ENCODE measurements around the gene POLA1.

POLA1 gene

DNA sequence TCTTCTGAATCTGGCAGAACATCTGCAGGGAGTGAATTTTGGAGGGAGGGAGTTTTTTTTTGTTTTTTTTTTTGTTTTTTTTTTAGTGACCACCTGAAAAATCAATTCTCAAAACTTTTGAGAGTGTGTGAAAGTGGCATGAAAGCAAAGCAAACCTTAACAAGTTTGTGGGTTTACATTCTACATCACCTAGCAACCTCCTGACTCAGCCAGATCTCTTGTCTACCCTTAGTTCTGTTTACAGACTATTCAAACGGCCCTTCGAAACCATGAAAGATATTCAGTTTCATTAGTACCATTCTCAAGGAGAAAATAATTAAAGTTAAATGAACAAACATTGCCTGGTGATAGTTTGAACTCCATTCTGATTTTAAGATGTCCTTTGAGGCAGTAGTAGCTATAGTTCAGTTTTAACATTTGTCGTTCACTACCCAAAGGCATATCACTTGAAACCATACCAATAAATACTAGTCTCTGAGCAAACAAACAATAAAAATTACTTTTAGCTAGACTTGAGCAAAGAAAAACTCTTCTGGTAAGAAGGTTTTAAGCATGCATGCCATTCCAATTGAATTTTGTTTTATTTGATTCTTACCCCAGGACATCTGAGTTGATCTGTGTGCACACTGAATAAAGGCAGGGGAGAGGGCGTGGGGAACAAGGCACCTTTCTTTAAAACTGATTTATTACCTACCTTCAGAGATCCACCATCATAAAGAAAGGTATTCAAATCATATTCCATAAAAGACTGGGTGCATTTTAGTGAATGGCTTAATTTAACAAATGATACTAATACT, 184.3 kb downstream of the POLA1 start:
- no peak for DNase-seq

DNA sequence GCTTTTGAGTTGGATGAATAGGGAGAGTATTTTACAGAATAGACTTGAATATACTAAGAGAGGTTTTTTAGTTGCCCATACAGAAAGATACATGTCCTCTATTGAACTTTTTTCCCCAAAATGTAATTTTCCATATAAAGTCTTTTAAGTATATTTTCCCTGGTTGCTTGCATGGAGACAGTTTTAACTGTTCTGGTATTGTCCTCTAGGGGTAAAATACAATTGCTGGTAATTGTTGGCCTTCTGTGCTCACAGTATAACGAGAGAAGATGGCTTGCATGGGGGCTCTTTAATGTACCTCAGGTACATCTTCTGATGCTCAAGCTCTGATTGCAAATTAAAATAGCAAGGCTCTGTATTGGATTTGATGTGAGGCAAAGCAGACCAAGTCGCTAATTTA, 186.0 kb downstream of the POLA1 start:
- DNase-seq = no peak

DNA sequence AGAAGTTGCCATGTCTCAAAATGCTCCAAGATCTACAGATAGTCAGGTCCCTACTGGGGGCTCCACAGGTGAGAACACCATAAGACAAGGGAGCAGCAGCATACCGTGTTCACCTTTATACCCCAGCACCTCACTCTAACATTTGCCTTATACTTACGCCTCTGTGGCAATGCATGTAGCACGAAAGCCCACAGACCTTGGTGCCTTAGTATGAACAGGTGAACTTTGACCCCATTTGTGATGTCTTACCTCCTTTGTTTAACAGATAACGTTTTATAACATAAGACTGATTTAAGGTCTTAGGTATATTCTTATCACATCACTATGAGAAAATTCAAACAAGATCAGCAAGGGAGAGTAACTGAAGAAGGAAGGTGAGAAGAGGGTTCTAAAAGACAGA, 193.2 kb downstream of the POLA1 start:
- DNase-seq = no peak

DNA sequence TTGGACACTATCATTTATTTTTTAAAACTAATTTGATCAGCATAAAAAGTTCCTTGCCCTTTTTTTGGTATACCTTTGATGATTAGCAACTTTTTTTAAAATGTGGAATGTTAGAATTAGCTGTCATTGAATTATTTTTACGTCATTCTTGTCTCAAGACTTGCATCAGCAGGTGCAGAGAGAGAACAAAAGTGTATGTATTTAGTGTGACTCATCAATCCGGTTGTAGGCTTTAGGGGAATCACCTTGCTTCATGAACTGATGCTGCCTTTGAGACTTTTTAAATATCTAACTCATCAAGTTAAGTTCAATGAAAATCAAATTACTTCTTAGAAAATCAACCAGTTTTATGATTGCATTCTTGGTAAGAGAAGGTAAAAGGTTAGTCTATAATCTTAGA, 197.0 kb downstream of the POLA1 start:
- no peak for DNase-seq

DNA sequence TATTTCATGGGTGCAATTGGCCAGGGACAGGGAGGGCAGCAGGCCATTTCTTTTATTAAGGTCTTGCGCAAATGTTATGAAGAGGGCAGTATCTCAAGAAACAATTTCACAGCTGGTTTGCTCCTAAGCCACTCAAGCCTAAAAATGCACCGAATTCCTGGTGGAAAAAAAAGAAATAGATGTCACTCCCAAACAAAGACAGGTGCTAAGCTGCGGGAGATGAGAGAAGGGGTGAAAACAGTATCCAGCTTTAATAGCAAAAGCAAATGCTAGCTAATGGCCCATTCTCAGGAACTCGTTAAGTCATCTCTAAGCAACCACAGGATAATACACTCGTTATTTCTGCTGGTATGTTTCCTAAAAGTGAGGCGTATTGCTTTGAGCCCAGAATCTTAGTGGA, 205.7 kb downstream of the POLA1 start:
- DNase-seq = no peak

DNA sequence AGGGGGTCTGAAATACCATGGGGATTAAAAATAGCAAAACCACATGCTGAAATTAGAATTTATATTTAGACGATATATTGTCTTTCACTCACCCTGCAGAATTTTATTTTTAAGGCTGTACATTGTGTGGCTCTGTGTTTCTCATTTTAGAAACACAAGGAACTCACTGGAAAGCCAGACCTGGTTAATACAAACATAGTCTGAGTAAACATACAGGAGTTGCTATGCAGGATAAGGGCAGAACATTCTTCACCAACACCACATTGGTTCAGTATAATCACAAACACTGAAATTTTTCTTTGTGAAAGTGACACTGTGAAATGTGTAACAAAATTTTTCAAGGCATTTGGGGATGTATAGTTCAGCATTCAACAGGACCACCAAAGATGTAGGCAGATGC, 206.5 kb downstream of the POLA1 start:
- DNase-seq = no peak

DNA sequence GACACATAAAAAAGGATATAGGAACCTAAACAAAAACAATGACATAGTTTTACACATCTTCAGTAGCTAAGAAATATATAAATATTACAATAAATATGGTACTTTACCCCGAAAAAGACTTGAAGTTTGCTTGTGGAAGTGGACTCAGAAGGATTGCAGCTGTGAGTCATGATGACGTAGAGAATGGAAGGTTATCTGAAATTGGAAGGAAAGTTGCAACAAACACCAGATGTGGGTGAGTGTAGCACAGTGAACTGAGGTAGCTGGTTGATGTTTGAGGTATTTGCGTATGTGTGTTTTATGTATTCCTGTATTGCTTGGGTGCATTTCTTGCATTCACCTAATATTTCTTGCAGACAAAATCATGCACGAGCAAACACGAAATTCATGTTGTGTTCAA, 209.1 kb downstream of the POLA1 start:
- DNase-seq = peak in 1 of 3 donors; percentile 5

DNA sequence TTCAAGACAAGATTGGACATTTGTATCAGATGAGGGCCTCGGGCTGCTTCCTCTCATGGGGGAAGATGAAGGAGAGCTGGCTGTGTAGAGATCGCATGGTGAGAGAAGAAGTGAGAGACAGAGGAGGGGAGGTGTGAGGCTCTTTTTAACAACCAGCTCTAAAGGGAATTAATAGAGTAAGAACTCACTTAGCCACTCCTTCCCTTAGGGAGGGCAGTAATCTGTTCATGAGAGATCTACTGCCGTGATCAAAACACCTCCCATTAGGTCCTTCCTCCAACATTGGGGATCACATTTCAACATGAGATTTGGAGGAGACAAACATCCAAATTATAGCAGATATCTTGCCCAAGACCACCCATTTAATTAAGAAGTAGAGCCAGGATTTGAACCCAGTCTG, 225.0 kb downstream of the POLA1 start:
- DNase-seq = no peak

DNA sequence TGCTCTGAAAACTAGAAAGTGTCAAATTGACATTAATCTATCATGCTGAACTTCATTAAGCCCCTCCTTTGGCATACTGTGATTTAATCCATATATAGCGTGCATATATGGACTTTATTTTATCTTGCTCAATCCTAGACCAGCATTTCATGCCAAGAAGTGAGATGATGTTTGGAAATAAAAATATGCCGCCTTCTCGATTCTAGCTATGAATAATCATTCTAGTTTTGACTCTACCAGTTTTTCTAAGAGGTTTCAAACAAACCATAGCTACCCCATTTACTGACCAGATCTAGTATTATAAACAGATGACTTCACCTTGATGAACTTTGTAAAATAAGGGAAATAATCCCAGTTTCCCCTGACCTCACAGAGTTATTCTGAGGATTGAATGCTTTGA, 227.1 kb downstream of the POLA1 start:
- no peak for DNase-seq

DNA sequence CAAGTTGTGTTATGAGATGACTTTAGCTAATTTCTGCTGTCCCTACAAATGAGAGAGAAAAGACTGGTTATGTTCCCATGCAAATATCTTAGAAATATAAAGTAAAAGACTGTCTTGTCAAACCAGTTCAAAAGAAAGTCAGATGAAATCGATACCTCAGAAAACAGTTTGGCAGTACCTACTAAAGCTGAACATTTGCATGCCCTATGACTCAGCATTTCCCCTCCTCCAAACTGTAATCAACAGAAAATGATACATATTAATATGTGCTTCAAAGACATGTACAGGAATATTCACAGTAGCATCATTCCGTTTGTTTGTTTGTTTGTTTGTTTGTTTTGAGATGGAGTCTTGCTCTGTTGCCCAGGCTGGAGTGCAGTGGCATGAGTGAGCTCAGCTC, 231.7 kb downstream of the POLA1 start:
- DNase-seq = no peak

DNA sequence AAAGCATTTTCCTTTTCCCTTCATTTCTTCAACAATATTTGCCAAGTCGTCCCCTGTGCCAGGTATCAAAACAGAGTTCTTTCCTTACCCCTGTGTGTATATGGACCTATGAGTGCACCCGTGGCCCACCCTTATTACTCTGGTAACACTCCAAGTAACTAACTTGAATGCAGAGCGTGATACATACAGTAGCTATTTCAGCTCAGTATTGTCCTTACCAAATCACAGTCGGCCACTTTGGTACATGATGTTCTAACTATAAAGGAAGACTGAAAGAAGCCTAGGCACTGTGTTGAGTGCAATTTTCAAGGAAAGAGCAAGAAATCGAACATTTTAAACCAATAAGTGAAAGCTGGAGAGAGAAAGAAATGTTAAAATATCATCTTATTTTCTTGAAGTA, 233.7 kb downstream of the POLA1 start:
- DNase-seq = no peak

DNA sequence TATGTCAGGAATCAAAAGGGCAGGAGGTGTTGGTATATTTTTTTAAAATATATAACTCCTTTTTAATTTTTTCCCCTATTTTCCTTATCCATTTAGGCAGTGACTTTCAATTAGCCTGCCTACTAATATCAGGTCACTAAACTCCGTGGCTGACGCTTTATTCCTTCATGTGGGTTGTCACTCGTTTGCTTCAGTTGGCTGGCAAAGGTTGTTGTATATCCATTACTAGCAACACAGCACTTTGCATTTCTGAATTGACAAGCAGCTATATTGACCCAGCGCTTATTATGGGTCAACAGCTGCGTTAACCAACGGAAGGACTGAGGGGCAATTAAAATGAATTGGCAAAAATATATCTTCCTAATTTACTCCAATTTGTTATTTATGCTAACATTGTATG, 234.4 kb downstream of the POLA1 start:
- DNase-seq = no peak

DNA sequence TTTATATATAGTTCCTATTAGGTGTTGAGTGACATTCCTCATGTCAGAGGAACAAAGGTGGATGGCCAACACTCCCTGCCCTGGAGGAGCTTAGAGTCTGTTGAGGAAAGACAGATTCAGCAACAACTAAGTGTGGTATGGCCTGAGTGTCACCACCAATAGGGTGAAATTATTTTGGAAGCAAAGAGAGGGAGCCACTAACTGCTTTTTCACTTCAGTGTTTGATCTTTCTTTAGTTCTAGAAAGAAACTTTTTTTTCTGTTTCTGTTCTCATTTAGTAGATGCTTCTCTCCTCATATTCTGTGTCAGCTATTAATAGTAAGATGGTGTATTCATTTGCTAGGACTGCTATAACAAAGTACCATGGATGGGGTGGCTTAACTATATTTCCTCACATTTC, 240.6 kb downstream of the POLA1 start:
- no peak for DNase-seq

DNA sequence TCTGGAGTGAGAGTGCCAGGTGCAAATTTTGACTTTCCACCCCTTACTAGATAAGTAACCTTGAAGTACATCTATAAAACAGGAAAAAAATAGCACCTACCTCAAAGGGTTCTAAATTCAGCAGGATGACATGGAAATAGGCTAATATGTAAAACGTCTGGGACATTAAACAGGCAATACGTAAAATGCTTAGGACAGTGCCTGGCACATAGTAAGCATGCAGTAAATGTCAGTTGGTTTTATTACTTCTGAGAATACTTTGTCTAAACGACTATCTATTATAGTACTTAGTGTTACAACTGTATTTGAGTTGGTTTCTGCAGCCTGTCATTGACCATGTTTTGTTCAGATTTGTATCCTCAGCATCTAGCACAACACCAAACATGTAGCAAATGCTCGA, 251.3 kb downstream of the POLA1 start:
- DNase-seq = no peak

DNA sequence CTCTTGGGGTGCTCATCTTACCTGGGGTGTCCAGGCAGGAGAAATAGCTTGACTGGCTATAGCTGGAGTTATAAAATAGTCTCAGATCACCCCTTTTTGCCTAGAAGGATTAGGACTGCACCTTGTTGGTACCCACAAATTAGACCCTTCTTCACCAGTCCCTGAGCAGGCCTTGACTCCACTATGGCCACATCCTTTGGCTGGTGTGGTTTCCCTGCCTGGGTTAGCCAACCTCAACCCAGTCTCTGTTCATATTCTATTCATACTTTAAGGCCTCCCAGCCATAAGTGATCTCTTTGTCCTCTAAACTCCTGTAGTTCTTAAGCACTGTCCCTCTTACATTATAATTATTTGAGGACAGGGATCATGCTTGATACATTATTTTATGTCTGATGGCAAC, 252.7 kb downstream of the POLA1 start:
- no peak for DNase-seq

DNA sequence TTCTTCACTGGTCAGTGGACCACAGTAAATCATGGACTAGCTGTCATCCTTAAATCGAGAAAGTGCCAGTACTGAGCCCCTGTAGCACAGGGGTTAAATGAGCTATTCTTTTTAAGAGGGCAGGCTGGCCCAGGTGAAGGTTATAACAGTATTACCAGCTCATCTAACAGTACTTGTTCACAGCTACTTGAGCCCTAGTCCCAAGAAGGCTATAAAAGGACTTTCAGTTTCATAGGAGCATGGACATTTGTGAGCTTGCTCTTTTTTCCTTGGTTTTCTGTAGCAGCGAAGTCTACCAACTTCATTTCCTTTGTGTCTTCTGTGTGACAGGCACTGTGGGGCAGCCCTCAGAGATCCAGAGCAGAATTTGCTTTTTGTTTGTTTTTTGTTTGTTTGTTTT, 261.0 kb downstream of the POLA1 start:
- DNase-seq = no peak

DNA sequence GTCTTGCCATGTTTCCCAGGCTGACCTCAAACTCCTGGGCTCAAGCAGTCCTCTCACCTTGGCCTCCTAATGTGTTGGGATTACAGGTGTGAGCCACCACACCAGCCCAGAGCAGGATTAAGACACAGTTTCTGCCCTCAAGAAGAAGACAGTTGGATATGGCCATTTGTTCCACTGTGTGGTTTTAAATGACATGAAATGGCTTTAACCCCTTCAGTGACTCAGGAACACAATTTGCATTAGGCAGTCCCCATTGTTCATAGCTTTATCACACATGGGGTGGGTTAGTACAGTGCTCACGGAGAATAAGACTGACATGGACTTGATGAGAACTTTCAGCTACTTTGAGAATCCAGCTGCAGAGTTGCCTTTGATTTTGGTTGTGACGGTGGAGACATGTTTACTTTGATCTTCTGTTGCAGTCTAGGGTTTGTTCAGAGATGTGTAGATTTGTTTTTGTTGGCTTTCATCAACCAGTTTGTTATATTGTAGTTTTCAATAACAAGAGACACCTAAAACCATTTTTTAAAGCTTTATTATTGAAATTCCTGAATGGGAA, 261.7 kb downstream of the POLA1 start:
- no peak for DNase-seq

DNA sequence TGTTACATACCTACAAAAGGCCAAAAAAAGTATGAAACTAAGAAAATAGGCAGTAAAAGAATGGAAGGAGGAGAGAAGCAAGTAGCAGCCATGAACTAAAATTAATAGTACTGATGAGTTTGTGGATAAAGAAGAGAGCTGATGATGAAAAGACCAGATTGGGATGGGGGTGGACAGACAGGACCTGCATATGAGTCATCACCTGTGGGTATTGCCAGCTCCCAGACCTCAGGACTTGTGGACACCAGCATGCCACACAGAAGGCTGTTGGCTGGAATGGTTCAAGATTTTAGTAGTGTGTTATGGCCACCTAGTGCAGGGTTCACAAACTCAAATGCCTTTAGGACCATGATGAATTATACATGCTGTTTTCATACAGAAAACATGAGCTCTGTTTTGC, 263.1 kb downstream of the POLA1 start:
- DNase-seq = no peak

DNA sequence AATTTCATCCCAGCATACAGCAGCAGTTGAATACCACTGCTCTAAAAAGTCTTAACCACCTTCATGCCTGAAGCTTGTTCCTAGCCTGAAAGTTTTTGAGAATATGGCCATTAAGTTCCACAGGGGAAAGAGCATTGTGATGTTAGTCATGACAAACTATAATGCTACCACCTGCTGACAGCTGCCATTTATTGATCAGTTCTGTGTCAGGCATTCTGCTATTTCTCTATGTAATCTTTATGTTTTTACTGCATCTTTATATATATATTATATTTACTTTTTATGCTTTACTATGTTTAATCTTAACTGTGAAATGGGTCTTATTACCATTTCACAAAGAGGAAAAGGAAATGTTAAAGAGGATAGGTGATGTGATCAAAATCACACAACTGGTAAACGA, 268.1 kb downstream of the POLA1 start:
- no peak for DNase-seq

DNA sequence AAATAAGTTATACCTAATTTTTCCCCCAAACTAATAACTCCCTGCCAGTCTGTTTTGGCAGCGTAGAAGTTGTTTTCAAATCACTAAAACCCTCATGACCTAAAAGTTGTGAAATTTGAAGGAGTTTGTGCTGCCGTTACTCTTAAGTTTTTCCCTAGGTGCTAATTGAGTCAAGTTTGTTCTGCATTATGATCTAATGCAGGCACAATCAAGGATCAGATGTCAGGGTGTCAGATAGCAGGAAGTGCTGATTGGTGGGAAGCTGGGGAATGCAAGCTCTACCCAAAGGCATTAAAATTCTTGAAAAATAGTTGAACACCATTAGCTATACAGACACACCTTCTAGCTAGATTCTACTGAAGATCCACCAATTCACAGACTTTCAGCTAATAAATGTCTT, 270.1 kb downstream of the POLA1 start:
- no peak for DNase-seq

DNA sequence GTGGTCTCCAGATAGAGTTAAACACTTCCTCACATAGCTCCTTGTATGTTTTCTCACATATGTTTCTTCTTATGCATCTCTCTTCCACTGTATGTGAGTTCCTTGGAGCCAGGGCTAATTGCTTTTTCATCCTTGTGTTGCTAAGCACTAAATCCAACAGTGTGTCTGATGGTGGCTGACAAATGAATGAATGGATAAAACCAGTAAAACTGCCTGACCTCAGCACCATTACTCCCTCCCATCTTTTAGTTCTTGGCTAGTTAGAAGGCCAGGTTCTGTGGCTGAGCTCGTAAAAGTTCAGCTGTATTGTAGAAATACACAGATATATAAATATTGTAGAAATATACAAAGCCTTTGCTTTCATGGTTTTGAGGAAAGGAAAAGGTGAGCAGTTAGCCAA, 271.7 kb downstream of the POLA1 start:
- no peak for DNase-seq

DNA sequence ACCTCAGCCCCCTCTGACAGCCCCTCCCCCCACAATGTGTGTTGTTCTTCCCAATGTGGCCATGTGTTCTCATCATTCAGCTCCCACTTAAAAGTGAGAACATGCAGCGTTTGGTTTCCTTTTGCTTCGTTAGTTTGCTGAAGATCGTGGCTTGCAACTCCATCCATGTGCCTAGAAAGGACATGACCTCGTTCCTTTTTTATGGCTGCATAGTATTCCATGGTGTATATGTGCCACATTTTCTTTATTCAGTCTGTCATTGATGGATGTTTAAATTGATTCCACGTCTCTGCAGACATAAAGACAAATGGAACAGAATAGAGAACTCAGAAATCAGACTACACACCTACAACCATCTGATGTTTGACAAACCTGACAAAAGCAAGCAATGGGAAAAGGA, 276.1 kb downstream of the POLA1 start:
- no peak for DNase-seq

DNA sequence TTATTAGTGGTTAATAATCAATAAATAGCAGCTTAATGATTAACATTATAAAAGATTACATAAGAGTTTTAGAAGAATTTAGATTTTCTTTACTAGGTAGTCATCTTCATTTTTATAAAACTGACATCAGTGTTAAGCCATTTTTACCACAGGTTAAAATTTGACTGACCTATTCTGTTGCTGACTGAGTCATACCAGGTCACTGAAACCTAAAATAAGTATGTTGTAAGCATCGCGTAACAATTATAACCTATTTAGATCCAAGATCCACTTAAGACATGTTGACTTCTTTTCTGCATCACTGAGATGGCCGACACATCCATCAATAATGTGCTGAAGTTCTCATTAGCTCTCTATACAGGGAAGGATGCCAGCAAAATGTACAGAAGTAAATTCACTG, 285.4 kb downstream of the POLA1 start:
- DNase-seq = no peak

DNA sequence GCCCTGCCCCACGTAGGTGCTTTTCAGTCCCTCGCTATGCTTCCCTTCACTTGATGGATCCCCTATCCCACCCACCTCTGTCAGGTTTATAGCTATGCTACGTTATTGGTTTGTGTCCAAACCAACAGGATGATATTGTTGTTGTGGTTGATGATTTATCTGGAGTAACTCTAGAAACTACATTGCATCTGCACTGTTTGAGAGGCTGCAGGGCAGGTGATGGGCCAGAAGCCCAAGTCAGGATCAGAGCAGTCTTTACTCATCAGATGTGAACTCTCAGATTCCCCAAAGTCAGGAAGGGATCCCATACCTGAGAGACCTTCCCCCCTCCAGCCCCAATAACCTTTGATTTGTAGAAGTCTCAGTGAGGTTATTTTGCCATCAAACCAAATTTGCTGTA, 287.3 kb downstream of the POLA1 start:
- DNase-seq = no peak

DNA sequence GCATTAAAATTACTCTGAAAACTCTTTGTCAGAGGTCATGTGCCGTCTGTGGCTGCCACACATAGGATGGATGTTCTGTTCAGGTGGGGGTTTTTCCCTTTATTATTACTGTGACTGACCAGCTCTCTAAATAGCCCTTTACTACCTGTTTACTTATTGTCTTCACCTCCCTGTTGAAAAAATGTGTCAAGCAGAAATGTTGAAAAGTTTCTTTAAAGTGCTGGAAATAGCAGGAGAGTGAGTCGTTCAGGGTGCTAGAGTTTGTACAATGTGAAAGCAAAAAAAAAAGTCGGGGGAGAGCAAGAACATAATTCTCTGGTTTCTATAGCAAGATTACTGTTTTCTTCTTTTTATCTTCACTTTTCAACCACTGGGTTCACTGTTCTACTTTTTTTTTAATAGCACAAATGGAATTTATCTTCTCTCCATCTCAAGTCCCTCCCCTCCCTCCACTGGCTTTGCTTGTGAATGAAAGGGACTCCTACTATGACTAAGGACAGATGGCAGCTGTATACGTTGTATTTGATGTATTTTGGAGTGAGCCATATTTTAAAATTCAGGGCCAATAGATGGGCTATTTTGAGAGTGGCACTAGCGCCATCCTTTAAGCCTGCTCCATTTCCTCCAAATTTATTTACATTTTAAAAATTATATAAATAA, 288.7 kb downstream of the POLA1 start:
- no peak for DNase-seq

Data from suppressor macrophage treated with lipopolysaccharide for 1 hour (primary cell).